MM.1S (cell line): ENCODE measurements around the gene RETSAT.

ENCODE experiments used
- DNase-seq: peaks from one replicate; pipeline ENCODE4 v3.0.0-alpha.2; 2015
- H2AFZ ChIP-seq: fragments of 300-600 bp; sonication (generic); 2 replicates; pipeline ENCODE4 v1.6.0; 2016; ENCODE audit warnings: antibody characterized with exemption, low read length
- H3F3A ChIP-seq: fragments of 300-600 bp; sonication (generic); 2 replicates; pipeline ENCODE4 v1.6.1; 2016; ENCODE audit warnings: mild to moderate bottlenecking, antibody characterized with exemption, low read length, moderate library complexity, mixed read lengths; ENCODE audit not compliant: insufficient read depth
- H3K27ac ChIP-seq: fragments of 300-600 bp; sonication (generic); 2 replicates; pipeline ENCODE4 v1.5.1; 2016; ENCODE audit warnings: mild to moderate bottlenecking, low read length
- H3K27me3 ChIP-seq: fragments of 300-600 bp; sonication (generic); replicated peaks from 2 replicates; pipeline ENCODE4 v1.6.0; 2016; ENCODE audit warnings: low read length; ENCODE audit not compliant: insufficient read depth
- H3K36me3 ChIP-seq: fragments of 300-600 bp; sonication (generic); replicated peaks from 2 replicates; pipeline ENCODE4 v1.6.1; 2016; ENCODE audit warnings: mild to moderate bottlenecking, low read length, mixed read lengths; ENCODE audit not compliant: insufficient read depth
- H3K4me1 ChIP-seq: fragments of 300-600 bp; sonication (generic); 2 replicates; pipeline ENCODE4 v1.6.1; 2016; ENCODE audit warnings: low read length, mixed read lengths
- H3K4me2 ChIP-seq: fragments of 300-600 bp; sonication (generic); 2 replicates; pipeline ENCODE4 v1.6.0; 2016; ENCODE audit warnings: low read depth, low read length
- H3K4me3 ChIP-seq: fragments of 300-600 bp; sonication (generic); 2 replicates; pipeline ENCODE4 v1.5.1; 2016; ENCODE audit warnings: low read length, mixed read lengths
- H3K79me2 ChIP-seq: fragments of 300-600 bp; sonication (generic); 2 replicates; pipeline ENCODE4 v1.6.1; 2016; ENCODE audit warnings: mixed run types, low read length, mixed read lengths
- H3K9ac ChIP-seq: fragments of 300-600 bp; sonication (generic); 2 replicates; pipeline ENCODE4 v1.6.1; 2016; ENCODE audit warnings: low read length, mixed read lengths
- H3K9me2 ChIP-seq: fragments of 300-600 bp; sonication (generic); replicated peaks from 2 replicates; pipeline ENCODE4 v1.6.1; 2016; ENCODE audit warnings: mild to moderate bottlenecking, low read length, mixed read lengths; ENCODE audit not compliant: insufficient read depth
- H3K9me3 ChIP-seq: fragments of 300-600 bp; sonication (generic); replicated peaks from 2 replicates; pipeline ENCODE4 v1.6.1; 2016; ENCODE audit warnings: mild to moderate bottlenecking, low read length, mixed read lengths; ENCODE audit not compliant: insufficient read depth
- H4K20me1 ChIP-seq: fragments of 300-600 bp; sonication (generic); 2 replicates; pipeline ENCODE4 v1.6.1; 2016; ENCODE audit warnings: mild to moderate bottlenecking, low read length, moderate library complexity, mixed read lengths; ENCODE audit not compliant: insufficient read depth
- EZH2 ChIP-seq: fragments of 300-600 bp; sonication (generic); optimal IDR thresholded peaks from 2 replicates; pipeline ENCODE3; 2017; ENCODE audit warnings: low read depth, mild to moderate bottlenecking, antibody characterized with exemption, low read length, mixed read lengths
- EZH2phosphoT487 ChIP-seq: fragments of 300-600 bp; sonication (generic); IDR thresholded peaks from 2 replicates; pipeline ENCODE4 v1.6.1; 2018; ENCODE audit warnings: antibody characterized with exemption, low read length
- TF ChIP-seq, protein P1 (sequence below): fragments of 300-600 bp; sonication (generic); IDR thresholded peaks from 2 replicates; pipeline ENCODE4 v1.5.1; 2016; ENCODE audit warnings: antibody characterized with exemption, low read length, mixed read lengths

The RETSAT gene

DNA sequence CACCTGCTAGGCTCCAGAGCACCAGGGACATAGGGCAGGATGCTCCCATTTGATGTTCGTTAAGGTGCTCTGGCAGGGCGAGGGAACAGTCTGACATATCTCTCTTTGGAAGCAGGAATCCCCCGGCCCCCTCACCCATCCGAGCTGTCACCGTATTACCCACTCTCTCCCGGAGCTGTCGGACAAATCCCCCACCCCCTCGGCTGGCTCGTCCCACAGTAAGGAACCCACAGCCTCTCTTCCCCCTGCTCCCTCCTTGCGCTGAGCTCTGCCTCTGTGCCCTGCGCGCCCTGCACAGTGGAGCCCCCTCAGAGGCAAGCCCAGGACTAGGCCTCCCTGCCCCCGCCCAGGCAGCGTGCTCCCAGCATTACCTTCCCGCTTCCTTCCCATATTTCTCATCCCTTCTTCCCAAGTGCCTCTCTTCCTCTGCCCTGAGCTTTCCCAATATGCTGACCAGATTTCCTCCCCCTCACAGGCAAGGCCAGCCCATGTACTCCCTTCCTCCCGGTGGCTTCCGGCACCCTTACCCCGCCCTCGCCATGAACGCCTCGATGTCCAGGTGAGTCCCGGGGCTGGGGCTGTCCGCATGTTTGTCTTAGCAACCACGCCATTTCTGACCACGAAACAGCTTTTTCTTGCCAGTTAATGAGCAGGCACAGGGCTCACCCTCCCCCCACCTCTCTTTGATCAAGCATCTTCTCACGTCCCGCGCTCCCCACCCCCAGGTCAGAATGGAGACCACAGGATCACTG is 50.4 kb downstream of the RETSAT start:
- DNase-seq = no peak
- Histone ChIP-seq H3K79me2 (no peaks in the 10 kb centered on the region), H4K20me1 (no peaks in the 10 kb centered on the region), H3K27ac (no peak overlapping the region), H3K4me3 (no peak overlapping the region), H3K4me2 (no peak overlapping the region), H3K27me3 (no peaks in the 10 kb centered on the region), H3F3A (peaks cover 3% of the 10 kb centered on the region), H2AFZ (no peak overlapping the region), H3K4me1 (peaks cover 6% of the 10 kb centered on the region), H3K9me3 (no peaks in the 10 kb centered on the region), H3K9me2 (no peaks in the 10 kb centered on the region), H3K36me3 (no peaks in the 10 kb centered on the region), H3K9ac (no peak overlapping the region)
- TF ChIP-seq, protein P1, sequence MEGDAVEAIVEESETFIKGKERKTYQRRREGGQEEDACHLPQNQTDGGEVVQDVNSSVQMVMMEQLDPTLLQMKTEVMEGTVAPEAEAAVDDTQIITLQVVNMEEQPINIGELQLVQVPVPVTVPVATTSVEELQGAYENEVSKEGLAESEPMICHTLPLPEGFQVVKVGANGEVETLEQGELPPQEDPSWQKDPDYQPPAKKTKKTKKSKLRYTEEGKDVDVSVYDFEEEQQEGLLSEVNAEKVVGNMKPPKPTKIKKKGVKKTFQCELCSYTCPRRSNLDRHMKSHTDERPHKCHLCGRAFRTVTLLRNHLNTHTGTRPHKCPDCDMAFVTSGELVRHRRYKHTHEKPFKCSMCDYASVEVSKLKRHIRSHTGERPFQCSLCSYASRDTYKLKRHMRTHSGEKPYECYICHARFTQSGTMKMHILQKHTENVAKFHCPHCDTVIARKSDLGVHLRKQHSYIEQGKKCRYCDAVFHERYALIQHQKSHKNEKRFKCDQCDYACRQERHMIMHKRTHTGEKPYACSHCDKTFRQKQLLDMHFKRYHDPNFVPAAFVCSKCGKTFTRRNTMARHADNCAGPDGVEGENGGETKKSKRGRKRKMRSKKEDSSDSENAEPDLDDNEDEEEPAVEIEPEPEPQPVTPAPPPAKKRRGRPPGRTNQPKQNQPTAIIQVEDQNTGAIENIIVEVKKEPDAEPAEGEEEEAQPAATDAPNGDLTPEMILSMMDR = no peak
- no peak for TF ChIP-seq EZH2

DNA sequence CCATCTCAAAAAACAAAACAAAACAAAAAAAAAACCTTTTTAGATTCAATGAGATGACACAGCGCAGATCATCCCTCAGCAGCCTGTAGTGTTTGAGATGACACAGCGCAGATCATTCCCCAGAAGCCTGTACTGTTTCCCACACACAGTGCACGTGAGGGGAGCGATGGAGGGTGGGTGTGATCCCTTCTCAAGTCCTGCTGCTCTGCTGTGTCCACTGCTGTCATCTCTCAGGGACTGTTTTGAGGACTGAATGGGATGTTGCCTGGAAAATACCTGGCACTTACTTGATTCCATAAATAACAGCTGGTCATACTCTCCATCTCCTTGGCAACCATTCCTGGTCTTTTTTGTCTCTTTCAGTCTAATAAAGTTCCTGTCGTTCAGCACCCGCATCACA is 52.2 kb downstream of the RETSAT start:
- DNase-seq = no peak
- Histone ChIP-seq H3K27me3 (no peaks in the 10 kb centered on the region), H3K4me3 (no peak overlapping the region), H3K79me2 (no peaks in the 10 kb centered on the region), H4K20me1 (no peaks in the 10 kb centered on the region), H3K4me1 (no peaks in the 10 kb centered on the region), H3F3A (no peaks in the 10 kb centered on the region), H3K4me2 (no peak overlapping the region), H3K9me2 (no peaks in the 10 kb centered on the region), H3K27ac (no peak overlapping the region), H3K9ac (no peak overlapping the region), H3K9me3 (no peaks in the 10 kb centered on the region), H2AFZ (no peak overlapping the region), H3K36me3 (no peaks in the 10 kb centered on the region)
- no peak for TF ChIP-seq EZH2phosphoT487
- no peak for TF ChIP-seq EZH2
- TF ChIP-seq, protein P1 = no peak
